ENCODE measurements around the gene PHC1.

Gene PHC1

DNA sequence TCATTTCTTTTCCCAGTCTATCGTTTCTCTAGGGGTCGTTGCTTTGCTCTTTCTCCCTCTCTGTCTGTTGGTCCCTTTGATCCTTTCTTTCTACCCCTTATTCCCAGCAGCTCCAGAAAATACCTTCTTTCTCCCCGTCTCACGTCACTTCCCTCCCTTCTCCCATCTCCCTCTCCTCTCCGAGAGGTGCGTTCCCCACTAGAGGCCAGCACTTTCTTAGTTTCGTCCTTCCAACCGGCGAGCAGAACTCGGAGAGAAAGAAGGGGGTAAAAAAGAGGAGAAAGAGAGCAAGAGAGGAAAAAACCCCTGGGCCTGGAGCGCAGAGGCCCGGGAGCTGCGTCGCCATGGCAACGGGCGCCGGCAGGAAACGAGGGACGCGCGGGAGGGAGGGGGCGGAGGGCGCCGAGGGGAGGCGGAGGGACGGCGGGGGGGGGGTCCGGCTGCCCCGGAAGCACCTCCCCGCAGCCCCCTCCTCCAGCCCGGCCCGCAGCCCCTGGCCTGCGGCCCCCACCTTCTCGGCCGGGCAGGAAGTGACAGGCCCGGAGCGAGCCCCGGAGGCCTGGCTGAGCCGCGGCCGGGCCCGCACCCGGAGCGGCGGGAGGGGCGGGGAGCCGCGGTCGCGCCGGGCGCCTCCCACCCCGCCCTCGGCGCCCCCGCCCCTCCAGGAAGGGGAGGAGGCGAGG, at the start of gene PHC1:
PHC1 (plus strand) TSS at position 477 of the 683 bp plus-strand sequence. CDS start 3,169 bp downstream, outside the sequence.
- DNase-seq = peak in 54 of 56 donors; percentile 22 to 86 (median 67)

DNA sequence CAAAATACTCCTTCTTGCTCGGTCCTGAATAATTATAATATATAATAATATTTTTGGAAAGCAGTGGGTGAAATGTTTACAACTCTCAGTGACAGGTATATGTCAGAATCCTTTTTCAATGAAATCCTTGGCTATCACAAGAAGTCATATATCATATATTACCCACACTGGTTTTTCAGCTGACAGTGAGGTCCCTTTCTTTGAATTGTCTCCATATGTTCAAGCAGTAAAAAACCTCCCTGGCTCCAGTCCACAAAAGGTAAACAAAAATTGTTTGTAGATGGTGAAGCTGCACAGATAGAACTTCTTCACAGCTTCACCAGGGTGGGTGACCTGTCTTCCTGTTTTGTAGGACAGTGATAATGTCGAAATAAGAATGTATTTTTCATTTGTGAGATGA, 47.9 kb upstream of the PHC1 start:
- DNase-seq = no peak

DNA sequence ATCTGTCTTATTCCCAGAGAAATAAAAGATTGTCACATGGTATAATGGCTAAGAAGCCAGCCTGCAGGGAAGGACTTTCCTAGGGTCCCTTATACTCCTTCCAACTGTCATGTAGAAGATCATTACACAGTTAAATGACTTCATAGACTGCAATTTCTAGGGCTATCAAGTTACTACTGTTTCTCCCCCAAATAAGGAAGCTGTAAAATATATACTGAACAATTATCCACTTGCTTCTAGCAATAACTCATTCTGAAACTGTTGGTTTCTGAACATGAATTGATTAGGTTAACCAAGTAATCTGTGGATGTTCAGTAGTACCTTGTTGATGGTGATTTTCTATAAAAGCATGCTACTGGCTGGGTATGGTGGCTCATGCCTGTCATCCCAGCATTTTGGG, 47.3 kb upstream of the PHC1 start:
- no peak for DNase-seq

DNA sequence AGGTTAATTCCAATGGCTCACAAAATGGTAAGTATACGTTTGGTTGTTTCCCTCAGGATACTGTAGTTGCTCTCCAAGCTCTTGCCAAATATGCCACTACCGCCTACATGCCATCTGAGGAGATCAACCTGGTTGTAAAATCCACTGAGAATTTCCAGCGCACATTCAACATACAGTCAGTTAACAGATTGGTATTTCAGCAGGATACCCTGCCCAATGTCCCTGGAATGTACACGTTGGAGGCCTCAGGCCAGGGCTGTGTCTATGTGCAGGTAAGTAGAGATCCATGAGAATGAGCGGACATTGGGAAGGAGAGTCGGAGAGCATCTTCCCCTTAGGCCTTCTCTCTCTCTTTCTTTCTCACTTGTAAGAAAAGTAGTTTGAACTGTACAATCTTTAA, 46.5 kb upstream of the PHC1 start:
- DNase-seq = no peak

- DNase-seq = no peak
These were observed 43.7 kb upstream of the PHC1 start for GRCh38 chr12:8870586-8870985.

DNA sequence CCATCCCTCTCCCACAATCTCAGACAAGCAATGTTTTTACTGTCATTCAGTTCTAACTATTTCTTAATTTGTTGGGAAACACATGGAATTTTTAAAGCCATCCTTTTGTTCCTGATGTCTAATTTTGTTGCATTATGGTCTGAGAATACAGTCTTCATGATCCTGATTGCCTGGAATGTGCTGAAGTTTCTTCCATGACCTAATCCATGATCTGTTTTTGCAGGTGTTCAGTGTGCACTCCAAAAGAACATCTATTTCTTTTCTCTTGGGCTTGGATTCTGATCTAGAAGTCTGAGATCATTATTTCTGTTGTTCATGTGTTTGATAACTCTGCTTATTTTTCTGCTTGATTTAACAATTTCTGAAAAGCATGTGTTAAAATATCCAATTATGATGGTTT, 43.2 kb upstream of the PHC1 start:
- DNase-seq = no peak

- no peak for DNase-seq
These were observed 37.4 kb upstream of the PHC1 start for GRCh38 chr12:8876887-8877286.

DNA sequence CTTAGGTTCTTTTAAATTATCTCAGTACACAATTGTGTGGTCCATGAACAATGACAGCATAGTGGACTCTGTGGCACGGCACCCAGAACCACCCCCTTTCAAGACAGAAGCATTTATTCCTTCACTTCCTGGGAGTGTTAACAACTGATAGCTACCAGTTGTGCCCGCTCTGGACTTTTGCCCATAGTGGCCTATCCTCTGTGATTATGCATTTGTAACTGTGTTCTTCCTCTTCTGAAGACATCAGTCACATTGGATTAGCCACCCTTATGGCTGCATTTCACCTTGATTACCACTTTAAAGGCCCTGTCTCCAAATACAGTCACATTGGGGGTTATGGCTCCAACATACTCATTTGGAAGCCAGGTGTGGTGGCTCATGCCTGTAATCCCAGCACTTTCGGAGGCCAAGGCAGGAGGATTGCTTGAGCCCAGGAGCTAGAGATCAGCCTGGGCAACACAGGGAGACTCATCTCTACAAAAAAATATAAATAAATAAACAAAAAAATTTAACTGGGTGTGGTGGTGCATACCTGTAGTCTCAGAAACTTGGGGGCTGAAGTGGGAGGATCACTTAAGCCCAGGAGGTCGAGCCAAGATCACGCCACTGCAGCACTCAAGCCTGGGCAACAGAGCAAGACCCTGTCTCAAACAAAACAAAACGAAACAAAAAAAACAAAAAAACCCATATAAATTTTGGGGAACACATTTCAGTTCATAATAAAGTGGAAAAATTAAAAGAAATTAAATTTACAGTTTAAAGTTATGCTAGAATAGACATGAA, 27.6 kb upstream of the PHC1 start:
- DNase-seq = no peak

GRCh38 chr12:8887285-8887715, 27.0 kb upstream of the PHC1 start:
- DNase-seq = no peak

GRCh38 chr12:8890313-8891085, 23.8 kb upstream of the PHC1 start:
- peak in 25 of 56 donors; percentile 1 to 64 (median 13) for DNase-seq

DNA sequence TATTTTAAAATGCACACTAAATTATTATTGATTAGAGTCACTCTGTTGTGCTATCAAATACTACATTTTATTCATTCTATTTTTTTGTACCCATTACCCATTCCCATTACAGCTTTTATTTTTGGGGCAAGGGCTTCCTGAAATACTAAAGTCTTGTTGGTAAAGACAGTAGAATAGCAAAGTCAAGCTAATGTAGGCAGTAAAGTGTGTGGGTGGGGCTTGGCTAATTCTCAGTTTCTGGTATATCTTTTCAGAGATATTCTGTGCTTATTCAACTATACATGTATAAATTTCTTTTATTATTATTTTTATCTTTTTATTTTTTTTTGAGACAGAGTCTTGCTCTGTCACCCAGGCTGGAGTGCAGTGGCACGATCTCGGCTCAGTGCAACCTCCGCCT, 22.3 kb upstream of the PHC1 start:
- DNase-seq = no peak

- DNase-seq = no peak
These were observed 19.9 kb upstream of the PHC1 start for GRCh38 chr12:8894378-8894777.

- no peak for DNase-seq
These were observed 19.3 kb upstream of the PHC1 start for GRCh38 chr12:8894986-8895385.

- no peak for DNase-seq
These were observed 17.2 kb upstream of the PHC1 start for GRCh38 chr12:8897081-8897480.

DNA sequence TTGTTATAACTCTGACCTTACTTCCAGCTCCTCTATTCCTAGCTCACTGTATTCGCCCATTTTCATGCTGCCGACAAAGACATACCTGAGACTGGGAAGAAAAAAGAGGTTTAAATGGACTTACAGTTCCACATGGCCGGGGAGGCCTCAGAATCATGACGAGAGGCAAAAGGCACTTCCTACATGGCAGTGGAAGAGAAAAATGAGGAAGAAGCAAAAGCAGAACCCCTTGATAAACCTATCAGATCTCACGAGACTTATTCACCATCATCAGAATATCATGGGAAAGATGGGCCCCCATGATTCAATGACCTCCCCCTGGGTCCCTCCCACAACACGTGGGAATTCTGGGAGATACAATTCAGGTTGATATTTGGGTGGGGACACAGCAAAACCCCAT, 14.5 kb upstream of the PHC1 start:
- DNase-seq = no peak

GRCh38 chr12:8902703-8903102, 11.6 kb upstream of the PHC1 start:
- peak in 2 of 56 donors; percentile 0 to 1 for DNase-seq

GRCh38 chr12:8903646-8904045, 10.7 kb upstream of the PHC1 start:
- no peak for DNase-seq

DNA sequence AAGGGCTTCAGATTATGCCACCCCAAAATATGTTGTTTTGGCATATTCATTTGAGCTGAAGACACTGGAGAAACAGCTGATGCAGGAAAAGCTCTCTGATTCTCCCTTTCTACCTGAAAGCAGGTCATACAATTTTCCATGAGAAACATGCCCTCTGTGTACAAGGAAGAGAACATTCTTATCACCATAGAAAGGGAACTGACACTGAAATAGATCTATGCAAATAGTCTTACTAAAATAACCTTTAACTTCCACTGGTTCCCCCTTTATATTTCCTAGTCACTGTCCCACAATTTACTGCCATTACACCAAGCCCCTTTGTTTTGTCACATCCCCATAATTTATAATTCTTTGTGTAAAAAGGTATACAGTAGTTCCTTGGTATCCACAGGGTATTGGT, 9.6 kb upstream of the PHC1 start:
- no peak for DNase-seq

- DNase-seq = no peak
These were observed 8.8 kb upstream of the PHC1 start for GRCh38 chr12:8905546-8905945.

GRCh38 chr12:8906266-8907180, 7.8 kb upstream of the PHC1 start:
- no peak for DNase-seq

DNA sequence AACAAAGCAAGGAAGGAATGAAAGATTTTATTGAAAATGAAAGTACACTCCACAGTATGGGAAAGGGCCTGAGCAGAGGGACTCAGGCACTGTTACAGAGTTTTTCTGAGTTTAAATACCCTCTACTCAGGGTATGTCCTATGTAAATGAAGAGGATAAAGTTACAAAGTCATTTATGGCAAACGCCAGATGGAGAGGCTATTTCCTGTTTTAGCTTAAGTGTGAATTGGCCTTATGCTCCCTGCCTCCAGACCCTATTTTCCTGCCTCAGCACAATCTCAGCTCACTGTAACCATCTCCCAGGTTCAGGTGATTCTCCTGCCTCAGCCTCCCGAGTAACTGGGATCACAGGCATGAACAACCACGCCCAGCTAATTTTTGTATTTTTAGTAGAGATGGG, 6.8 kb upstream of the PHC1 start:
- DNase-seq = no peak
